ENCODE measurements around the gene MYPOP. TPM values are rescaled to one million over a fixed set of nuclear protein-coding genes. Genes with fewer than 3 reads are reported as not detected.

MYPOP gene
- total and polyA plus RNA-seq, 9 of the 15 experiments (the other 6 are each of a cell fraction or from before 2014, with no cell fraction given), result 0.32 to 7.6 (median 1.6) TPM

DNA sequence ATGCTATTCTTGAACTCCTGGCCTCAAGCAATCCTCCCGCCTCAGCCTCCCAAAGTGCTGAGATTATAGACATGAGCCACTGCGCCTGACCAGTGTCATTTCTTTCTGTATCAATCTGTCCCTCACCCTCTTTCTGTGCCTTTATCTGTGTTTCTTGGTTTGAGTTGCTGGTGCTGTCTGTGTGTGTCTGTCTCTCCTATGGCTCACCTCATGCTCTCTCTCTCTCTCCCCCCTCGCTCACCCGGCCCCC lies 26.3 kb downstream of the MYPOP start (continued):
- TF ChIP-seq, protein P1, sequence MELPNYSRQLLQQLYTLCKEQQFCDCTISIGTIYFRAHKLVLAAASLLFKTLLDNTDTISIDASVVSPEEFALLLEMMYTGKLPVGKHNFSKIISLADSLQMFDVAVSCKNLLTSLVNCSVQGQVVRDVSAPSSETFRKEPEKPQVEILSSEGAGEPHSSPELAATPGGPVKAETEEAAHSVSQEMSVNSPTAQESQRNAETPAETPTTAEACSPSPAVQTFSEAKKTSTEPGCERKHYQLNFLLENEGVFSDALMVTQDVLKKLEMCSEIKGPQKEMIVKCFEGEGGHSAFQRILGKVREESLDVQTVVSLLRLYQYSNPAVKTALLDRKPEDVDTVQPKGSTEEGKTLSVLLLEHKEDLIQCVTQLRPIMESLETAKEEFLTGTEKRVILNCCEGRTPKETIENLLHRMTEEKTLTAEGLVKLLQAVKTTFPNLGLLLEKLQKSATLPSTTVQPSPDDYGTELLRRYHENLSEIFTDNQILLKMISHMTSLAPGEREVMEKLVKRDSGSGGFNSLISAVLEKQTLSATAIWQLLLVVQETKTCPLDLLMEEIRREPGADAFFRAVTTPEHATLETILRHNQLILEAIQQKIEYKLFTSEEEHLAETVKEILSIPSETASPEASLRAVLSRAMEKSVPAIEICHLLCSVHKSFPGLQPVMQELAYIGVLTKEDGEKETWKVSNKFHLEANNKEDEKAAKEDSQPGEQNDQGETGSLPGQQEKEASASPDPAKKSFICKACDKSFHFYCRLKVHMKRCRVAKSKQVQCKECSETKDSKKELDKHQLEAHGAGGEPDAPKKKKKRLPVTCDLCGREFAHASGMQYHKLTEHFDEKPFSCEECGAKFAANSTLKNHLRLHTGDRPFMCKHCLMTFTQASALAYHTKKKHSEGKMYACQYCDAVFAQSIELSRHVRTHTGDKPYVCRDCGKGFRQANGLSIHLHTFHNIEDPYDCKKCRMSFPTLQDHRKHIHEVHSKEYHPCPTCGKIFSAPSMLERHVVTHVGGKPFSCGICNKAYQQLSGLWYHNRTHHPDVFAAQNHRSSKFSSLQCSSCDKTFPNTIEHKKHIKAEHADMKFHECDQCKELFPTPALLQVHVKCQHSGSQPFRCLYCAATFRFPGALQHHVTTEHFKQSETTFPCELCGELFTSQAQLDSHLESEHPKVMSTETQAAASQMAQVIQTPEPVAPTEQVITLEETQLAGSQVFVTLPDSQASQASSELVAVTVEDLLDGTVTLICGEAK (IDR thresholded peaks at IDR 0.05), result peak; percentile 32; the same call in 1 of the 2 replicates
- TF ChIP-seq, protein P1 (CRISPR knock-in tag; IDR thresholded peaks at IDR 0.05), result no peak
- no peak for TF ChIP-seq KLF6 (CRISPR knock-in tag; IDR thresholded peaks at IDR 0.05; ENCODE audit: borderline replicate concordance)
- TF ChIP-seq, protein P2, sequence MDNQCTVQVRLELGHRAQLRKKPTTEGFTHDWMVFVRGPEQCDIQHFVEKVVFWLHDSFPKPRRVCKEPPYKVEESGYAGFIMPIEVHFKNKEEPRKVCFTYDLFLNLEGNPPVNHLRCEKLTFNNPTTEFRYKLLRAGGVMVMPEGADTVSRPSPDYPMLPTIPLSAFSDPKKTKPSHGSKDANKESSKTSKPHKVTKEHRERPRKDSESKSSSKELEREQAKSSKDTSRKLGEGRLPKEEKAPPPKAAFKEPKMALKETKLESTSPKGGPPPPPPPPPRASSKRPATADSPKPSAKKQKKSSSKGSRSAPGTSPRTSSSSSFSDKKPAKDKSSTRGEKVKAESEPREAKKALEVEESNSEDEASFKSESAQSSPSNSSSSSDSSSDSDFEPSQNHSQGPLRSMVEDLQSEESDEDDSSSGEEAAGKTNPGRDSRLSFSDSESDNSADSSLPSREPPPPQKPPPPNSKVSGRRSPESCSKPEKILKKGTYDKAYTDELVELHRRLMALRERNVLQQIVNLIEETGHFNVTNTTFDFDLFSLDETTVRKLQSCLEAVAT (IDR thresholded peaks at IDR 0.05), result 0 out of 4 replicates have a peak, but pooled peaks of 1 of the 2 experiments have one; percentile 49
- TF ChIP-seq, protein P3, sequence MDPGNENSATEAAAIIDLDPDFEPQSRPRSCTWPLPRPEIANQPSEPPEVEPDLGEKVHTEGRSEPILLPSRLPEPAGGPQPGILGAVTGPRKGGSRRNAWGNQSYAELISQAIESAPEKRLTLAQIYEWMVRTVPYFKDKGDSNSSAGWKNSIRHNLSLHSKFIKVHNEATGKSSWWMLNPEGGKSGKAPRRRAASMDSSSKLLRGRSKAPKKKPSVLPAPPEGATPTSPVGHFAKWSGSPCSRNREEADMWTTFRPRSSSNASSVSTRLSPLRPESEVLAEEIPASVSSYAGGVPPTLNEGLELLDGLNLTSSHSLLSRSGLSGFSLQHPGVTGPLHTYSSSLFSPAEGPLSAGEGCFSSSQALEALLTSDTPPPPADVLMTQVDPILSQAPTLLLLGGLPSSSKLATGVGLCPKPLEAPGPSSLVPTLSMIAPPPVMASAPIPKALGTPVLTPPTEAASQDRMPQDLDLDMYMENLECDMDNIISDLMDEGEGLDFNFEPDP (CRISPR knock-in tag; IDR thresholded peaks at IDR 0.05), result no peak
- TF ChIP-seq NR2C1 (IDR thresholded peaks at IDR 0.05), result no peak
- no peak for TF ChIP-seq NR2C1 (tag; IDR thresholded peaks at IDR 0.05)
- TF ChIP-seq, protein P4, sequence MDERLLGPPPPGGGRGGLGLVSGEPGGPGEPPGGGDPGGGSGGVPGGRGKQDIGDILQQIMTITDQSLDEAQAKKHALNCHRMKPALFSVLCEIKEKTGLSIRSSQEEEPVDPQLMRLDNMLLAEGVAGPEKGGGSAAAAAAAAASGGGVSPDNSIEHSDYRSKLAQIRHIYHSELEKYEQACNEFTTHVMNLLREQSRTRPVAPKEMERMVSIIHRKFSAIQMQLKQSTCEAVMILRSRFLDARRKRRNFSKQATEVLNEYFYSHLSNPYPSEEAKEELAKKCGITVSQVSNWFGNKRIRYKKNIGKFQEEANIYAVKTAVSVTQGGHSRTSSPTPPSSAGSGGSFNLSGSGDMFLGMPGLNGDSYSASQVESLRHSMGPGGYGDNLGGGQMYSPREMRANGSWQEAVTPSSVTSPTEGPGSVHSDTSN (CRISPR knock-in tag; IDR thresholded peaks at IDR 0.05; ENCODE audit: low read depth), result no peak
- TF ChIP-seq, protein P4 (tag; conservative IDR thresholded peaks at IDR 0.05; ENCODE audit: low read depth), result no peak
- peak in 1 of 2 experiments; percentile 32; a peak in 1 of 4 replicates for TF ChIP-seq KDM4B (IDR thresholded peaks at IDR 0.05; ENCODE audit: borderline replicate concordance in 2 of 2, low read depth in 1 of 2)
- TF ChIP-seq, protein P5, sequence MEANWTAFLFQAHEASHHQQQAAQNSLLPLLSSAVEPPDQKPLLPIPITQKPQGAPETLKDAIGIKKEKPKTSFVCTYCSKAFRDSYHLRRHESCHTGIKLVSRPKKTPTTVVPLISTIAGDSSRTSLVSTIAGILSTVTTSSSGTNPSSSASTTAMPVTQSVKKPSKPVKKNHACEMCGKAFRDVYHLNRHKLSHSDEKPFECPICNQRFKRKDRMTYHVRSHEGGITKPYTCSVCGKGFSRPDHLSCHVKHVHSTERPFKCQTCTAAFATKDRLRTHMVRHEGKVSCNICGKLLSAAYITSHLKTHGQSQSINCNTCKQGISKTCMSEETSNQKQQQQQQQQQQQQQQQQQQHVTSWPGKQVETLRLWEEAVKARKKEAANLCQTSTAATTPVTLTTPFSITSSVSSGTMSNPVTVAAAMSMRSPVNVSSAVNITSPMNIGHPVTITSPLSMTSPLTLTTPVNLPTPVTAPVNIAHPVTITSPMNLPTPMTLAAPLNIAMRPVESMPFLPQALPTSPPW (CRISPR knock-in tag; IDR thresholded peaks at IDR 0.05), result peak; percentile 91
- TF ChIP-seq HDAC8 (tag; IDR thresholded peaks at IDR 0.05), result 0 out of 2 replicates have a peak, but pooled peaks have one; percentile 21
